ENCODE measurements around the gene TBC1D25. TPM values are rescaled to one million over a fixed set of nuclear protein-coding genes. Genes with fewer than 3 reads are reported as not detected.

Gene TBC1D25
- total RNA-seq, 3 donors from 2014 or later (not counting 1 experiment from before 2014, with no cell fraction given): 34.9 to 41.8 (median 36.1) TPM

DNA sequence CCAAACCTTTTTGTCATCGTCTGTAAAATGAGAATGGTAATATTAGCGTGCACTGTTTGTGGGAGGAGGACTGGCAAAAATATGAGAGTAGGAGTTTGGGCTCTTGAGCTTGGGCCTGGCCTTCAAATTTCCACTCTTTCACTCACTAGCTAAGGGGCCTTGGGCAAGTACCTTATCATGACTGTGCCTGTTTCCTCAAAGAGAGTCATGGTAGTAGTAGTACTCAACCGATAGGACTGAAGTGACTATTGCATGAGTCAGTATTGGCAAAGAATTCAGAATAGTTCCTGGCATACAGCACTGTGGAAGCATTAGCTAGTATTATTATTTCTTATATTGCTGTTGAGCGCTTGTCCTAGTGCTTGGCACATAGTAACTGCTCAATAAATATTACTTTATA lies 18.8 kb downstream of the TBC1D25 start:
- Histone ChIP-seq H3K4me3 (ENCODE audit: low read length) (no peak overlapping the region), H3K27ac (ENCODE audit: low read length) (no peak overlapping the region), H3K27me3 (ENCODE audit: control insufficient read depth, insufficient read depth, low read length) (no peaks in the 10 kb centered on the region), H3K9me3 (ENCODE audit: control insufficient read depth, insufficient read depth, low read length) (no peaks in the 10 kb centered on the region), H3K36me3 (ENCODE audit: control insufficient read depth, insufficient read depth, low read length) (peaks cover 38% of the 10 kb centered on the region), H3K4me1 (ENCODE audit: control insufficient read depth, insufficient read depth, low read length) (no peaks in the 10 kb centered on the region)
- WGBS (ENCODE audit: insufficient coverage): 63% methylated on average over 1 of the region's 4 CpGs
- Mint-ChIP-seq H3K9me3 (no peaks in the 10 kb centered on the region), H3K36me3 (no peaks in the 10 kb centered on the region), H3K4me3 (no peak overlapping the region), H3K27me3 (ENCODE audit: low read depth in 2 of 2) (no peaks in the 10 kb centered on the region), H3K4me1 (peaks cover 0 to 8% of the 10 kb centered on the region in 2 donors), H3K27ac (no peak overlapping the region)
- DNase-seq (no peak), ATAC-seq (no peak)
- TF ChIP-seq, protein P1, sequence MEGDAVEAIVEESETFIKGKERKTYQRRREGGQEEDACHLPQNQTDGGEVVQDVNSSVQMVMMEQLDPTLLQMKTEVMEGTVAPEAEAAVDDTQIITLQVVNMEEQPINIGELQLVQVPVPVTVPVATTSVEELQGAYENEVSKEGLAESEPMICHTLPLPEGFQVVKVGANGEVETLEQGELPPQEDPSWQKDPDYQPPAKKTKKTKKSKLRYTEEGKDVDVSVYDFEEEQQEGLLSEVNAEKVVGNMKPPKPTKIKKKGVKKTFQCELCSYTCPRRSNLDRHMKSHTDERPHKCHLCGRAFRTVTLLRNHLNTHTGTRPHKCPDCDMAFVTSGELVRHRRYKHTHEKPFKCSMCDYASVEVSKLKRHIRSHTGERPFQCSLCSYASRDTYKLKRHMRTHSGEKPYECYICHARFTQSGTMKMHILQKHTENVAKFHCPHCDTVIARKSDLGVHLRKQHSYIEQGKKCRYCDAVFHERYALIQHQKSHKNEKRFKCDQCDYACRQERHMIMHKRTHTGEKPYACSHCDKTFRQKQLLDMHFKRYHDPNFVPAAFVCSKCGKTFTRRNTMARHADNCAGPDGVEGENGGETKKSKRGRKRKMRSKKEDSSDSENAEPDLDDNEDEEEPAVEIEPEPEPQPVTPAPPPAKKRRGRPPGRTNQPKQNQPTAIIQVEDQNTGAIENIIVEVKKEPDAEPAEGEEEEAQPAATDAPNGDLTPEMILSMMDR (IDR thresholded peaks at IDR 0.05): no peak
- intact Hi-C loops (cut with micrococcal nuclease): no loop called here

DNA sequence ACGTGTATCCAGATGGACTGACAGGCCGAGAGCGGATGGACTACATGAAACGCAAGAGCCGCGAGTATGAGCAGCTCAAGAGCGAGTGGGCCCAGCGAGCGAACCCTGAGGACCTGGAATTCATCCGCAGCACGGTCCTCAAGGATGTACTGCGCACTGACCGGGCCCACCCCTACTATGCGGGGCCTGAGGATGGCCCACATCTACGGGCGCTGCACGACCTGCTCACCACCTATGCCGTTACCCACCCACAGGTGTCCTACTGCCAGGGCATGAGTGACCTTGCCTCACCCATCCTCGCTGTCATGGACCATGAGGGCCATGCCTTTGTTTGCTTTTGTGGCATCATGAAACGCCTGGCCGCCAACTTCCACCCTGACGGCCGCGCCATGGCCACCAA lies 20.1 kb downstream of the TBC1D25 start:
- Mint-ChIP-seq H3K9me3 (no peaks in the 10 kb centered on the region), H3K27ac (no peak overlapping the region), H3K36me3 (no peaks in the 10 kb centered on the region), H3K27me3 (ENCODE audit: low read depth in 2 of 2) (no peaks in the 10 kb centered on the region), H3K4me1 (peaks cover 0 to 7% of the 10 kb centered on the region in 2 donors), H3K4me3 (no peak overlapping the region)
- no peak overlapping the region for H3K27ac ChIP-seq (ENCODE audit: low read length)
- H3K27me3 ChIP-seq (ENCODE audit: control insufficient read depth, insufficient read depth, low read length): no peaks in the 10 kb centered on the region
- DNase-seq (no peak), ATAC-seq (no peak)
- TF ChIP-seq, protein P1 (IDR thresholded peaks at IDR 0.05): no peak
- H3K4me1 ChIP-seq (ENCODE audit: control insufficient read depth, insufficient read depth, low read length): no peaks in the 10 kb centered on the region
- H3K4me3 ChIP-seq (ENCODE audit: low read length): no peak overlapping the region
- H3K36me3 ChIP-seq (ENCODE audit: control insufficient read depth, insufficient read depth, low read length): peaks cover 38% of the 10 kb centered on the region
- H3K9me3 ChIP-seq (ENCODE audit: control insufficient read depth, insufficient read depth, low read length): no peaks in the 10 kb centered on the region
- intact Hi-C loops (cut with micrococcal nuclease): no loop called here
- WGBS (ENCODE audit: insufficient coverage): 92% methylated on average over 24 of the region's 24 CpGs

DNA sequence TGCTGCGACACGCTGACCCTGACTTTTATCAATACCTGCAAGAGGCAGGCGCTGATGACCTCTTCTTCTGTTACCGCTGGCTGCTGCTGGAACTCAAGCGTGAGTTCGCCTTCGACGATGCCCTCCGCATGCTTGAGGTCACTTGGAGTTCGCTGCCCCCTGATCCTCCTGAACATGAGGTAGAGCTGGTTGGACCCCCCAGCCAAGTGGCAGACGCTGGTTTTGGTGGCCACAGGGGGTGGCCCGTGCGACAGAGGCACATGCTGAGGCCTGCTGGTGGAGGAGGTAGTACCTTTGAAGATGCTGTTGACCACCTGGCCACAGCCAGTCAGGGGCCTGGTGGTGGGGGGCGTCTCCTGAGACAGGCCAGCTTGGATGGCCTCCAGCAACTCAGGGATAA lies 20.5 kb downstream of the TBC1D25 start:
- no peak for ATAC-seq
- H3K4me1 Mint-ChIP-seq: peaks cover 0 to 3% of the 10 kb centered on the region in 2 donors
- Histone ChIP-seq H3K27me3 (ENCODE audit: control insufficient read depth, insufficient read depth, low read length) (no peaks in the 10 kb centered on the region), H3K36me3 (ENCODE audit: control insufficient read depth, insufficient read depth, low read length) (peaks cover 34% of the 10 kb centered on the region), H3K9me3 (ENCODE audit: control insufficient read depth, insufficient read depth, low read length) (no peaks in the 10 kb centered on the region), H3K4me1 (ENCODE audit: control insufficient read depth, insufficient read depth, low read length) (no peaks in the 10 kb centered on the region), H3K27ac (ENCODE audit: low read length) (no peak overlapping the region), H3K4me3 (ENCODE audit: low read length) (no peak overlapping the region)
- TF ChIP-seq, protein P1 (IDR thresholded peaks at IDR 0.05): no peak
- no peak overlapping the region for H3K27ac Mint-ChIP-seq
- WGBS (ENCODE audit: insufficient coverage): 89% methylated on average over 14 of the region's 14 CpGs
- DNase-seq: no peak
- intact Hi-C loops (cut with micrococcal nuclease): no loop called here
- H3K36me3 Mint-ChIP-seq: no peaks in the 10 kb centered on the region
- no peak overlapping the region for H3K4me3 Mint-ChIP-seq
- no peaks in the 10 kb centered on the region for H3K9me3 Mint-ChIP-seq
- H3K27me3 Mint-ChIP-seq (ENCODE audit: low read depth in 2 of 2): no peaks in the 10 kb centered on the region

DNA sequence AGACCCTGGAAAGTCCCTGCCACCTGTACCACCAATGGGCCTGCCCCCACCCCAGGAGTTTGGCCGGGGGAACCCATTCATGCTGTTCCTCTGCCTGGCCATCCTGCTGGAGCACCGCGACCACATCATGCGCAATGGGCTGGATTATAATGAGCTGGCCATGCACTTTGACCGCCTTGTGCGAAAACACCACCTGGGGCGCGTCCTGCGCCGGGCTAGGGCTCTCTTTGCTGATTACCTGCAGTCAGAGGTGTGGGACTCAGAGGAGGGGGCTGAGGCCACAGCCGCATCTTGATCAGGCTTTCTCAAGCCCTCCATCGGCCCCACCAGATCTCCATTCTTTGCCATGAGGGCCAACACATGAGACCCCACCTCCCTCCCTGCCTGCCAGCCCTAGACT lies 21.2 kb downstream of the TBC1D25 start:
- whole genome bisulfite sequencing (ENCODE audit: insufficient coverage): 99% methylated on average over 9 of the region's 12 CpGs
- no peak overlapping the region for H3K27ac Mint-ChIP-seq
- DNase-seq (no peak), ATAC-seq (no peak)
- H3K36me3 Mint-ChIP-seq: no peaks in the 10 kb centered on the region
- no peaks in the 10 kb centered on the region for H3K27me3 ChIP-seq (ENCODE audit: control insufficient read depth, insufficient read depth, low read length)
- TF ChIP-seq, protein P1 (IDR thresholded peaks at IDR 0.05): no peak
- no peaks in the 10 kb centered on the region for H3K27me3 Mint-ChIP-seq (ENCODE audit: low read depth in 2 of 2)
- H3K4me3 ChIP-seq (ENCODE audit: low read length): no peak overlapping the region
- H3K4me1 ChIP-seq (ENCODE audit: control insufficient read depth, insufficient read depth, low read length): no peaks in the 10 kb centered on the region
- H3K36me3 ChIP-seq (ENCODE audit: control insufficient read depth, insufficient read depth, low read length): peaks cover 31% of the 10 kb centered on the region
- no peak overlapping the region for H3K27ac ChIP-seq (ENCODE audit: low read length)
- no peaks in the 10 kb centered on the region for H3K9me3 Mint-ChIP-seq
- no peaks in the 10 kb centered on the region for H3K9me3 ChIP-seq (ENCODE audit: control insufficient read depth, insufficient read depth, low read length)
- no peak overlapping the region for H3K4me3 Mint-ChIP-seq
- intact Hi-C loops (cut with micrococcal nuclease): no loop called here
- H3K4me1 Mint-ChIP-seq: peaks cover 0 to 3% of the 10 kb centered on the region in 2 donors
